GM23338 (cell line): Measurements from ENCODE around the gene DDX24. TPM values are rescaled to one million over a fixed set of nuclear protein-coding genes. Genes with fewer than 3 reads are reported as not detected.

Experiments used
- ATAC-seq: fragments of 200-7000 bp; cut with Tn5 transposase; 3 replicates; pipeline ENCODE4 v1.9.1; 2020
- DNase-seq: peaks from one replicate; pipeline ENCODE4 v3.0.0-alpha.2; 2015; ENCODE audit warnings: low spot score
- H2AFZ ChIP-seq: fragments of 200-600 bp; sonication (generic); 2 replicates; pipeline ENCODE4 v1.8.0; 2016; ENCODE audit warnings: antibody characterized with exemption, mild to moderate bottlenecking, moderate library complexity
- H3F3A ChIP-seq: fragments of 200-600 bp; sonication (generic); replicated peaks from 2 replicates; pipeline ENCODE4 v1.8.0; 2017; ENCODE audit warnings: antibody characterized with exemption, mixed run types, low read depth
- H3K27ac ChIP-seq: fragments of 200-600 bp; sonication (generic); 2 replicates; pipeline ENCODE4 v1.6.1; 2016; ENCODE audit warnings: low read depth
- H3K27me3 ChIP-seq: fragments of 200-600 bp; sonication (generic); 2 replicates; pipeline ENCODE4 v1.8.0; 2016; ENCODE audit warnings: mild to moderate bottlenecking, mixed run types, moderate library complexity; ENCODE audit not compliant: insufficient read depth
- H3K36me3 ChIP-seq: fragments of 200-600 bp; sonication (generic); 2 replicates; pipeline ENCODE4 v1.8.0; 2016; ENCODE audit warnings: mild to moderate bottlenecking; ENCODE audit not compliant: insufficient read depth
- H3K4me1 ChIP-seq: fragments of 200-600 bp; sonication (generic); 2 replicates; pipeline ENCODE4 v1.8.0; 2016; ENCODE audit warnings: mild to moderate bottlenecking, moderate library complexity; ENCODE audit not compliant: insufficient read depth
- H3K4me2 ChIP-seq: fragments of 200-600 bp; sonication (generic); 2 replicates; pipeline ENCODE4 v1.7.1; 2017; ENCODE audit warnings: mixed run types
- H3K4me3 ChIP-seq: fragments of 200-600 bp; sonication (generic); 2 replicates; pipeline ENCODE4 v1.6.1; 2016; ENCODE audit warnings: mixed run types
- H3K79me2 ChIP-seq: fragments of 200-600 bp; sonication (generic); replicated peaks from 2 replicates; pipeline ENCODE4 v1.8.0; 2017; ENCODE audit warnings: mild to moderate bottlenecking; ENCODE audit not compliant: insufficient read depth
- H3K9me2 ChIP-seq: fragments of 200-600 bp; sonication (generic); 2 replicates; pipeline ENCODE4 v1.8.0; 2017; ENCODE audit not compliant: insufficient read depth
- H4K20me1 ChIP-seq: fragments of 200-600 bp; sonication (generic); replicated peaks from 2 replicates; pipeline ENCODE4 v1.8.0; 2017; ENCODE audit warnings: mild to moderate bottlenecking; ENCODE audit not compliant: insufficient read depth
- H3K27ac Mint-ChIP-seq: 2 replicates; pipeline ENCODE4 v1.8.0; 2020; ENCODE audit warnings: inconsistent platforms, mild to moderate bottlenecking, moderate library complexity, mixed read lengths
- H3K27me3 Mint-ChIP-seq: 3 replicates; pipeline ENCODE4 v1.8.0; 2022; ENCODE audit warnings: low read depth, mild to moderate bottlenecking, moderate library complexity, mixed read lengths, inconsistent platforms; ENCODE audit not compliant: insufficient read depth, poor library complexity
- H3K36me3 Mint-ChIP-seq: 3 replicates; pipeline ENCODE4 v1.8.0; 2021; ENCODE audit warnings: low read depth, mild to moderate bottlenecking, inconsistent platforms, moderate library complexity, mixed read lengths
- H3K4me1 Mint-ChIP-seq: 3 replicates; pipeline ENCODE4 v1.8.0; 2020; ENCODE audit warnings: mild to moderate bottlenecking, inconsistent platforms, mixed read lengths
- H3K4me3 Mint-ChIP-seq: 3 replicates; pipeline ENCODE4 v1.8.0; 2021; ENCODE audit warnings: moderate library complexity, mild to moderate bottlenecking, inconsistent platforms, mixed read lengths
- H3K9me3 Mint-ChIP-seq: 3 replicates; pipeline ENCODE4 v1.8.0; 2020; ENCODE audit warnings: moderate library complexity, mild to moderate bottlenecking, inconsistent platforms, mixed read lengths
- CTCF ChIP-seq, 2 experiments: fragments of 200-600 bp in 1 of 2; sonication (generic) in 1 of 2; conservative IDR thresholded peaks; 2 replicates each; pipeline versions ENCODE4 v1.5.1 to v1.6.1; 2016 to 2017; ENCODE audit warnings: antibody characterized with exemption in 2 of 2, low read depth in 2 of 2, mild to moderate bottlenecking in 2 of 2, moderate library complexity in 1 of 2
- ETS1 ChIP-seq: IDR thresholded peaks from 2 replicates; pipeline ENCODE4 v1.6.1; 2016; ENCODE audit warnings: antibody characterized with exemption
- EZH2 ChIP-seq: fragments of 200-600 bp; sonication (generic); IDR thresholded peaks from one replicate; pipeline ENCODE4 v1.8.0; 2017; ENCODE audit warnings: antibody characterized with exemption, mild to moderate bottlenecking, low read depth; ENCODE audit not compliant: unreplicated experiment
- EZH2phosphoT487 ChIP-seq: fragments of 200-600 bp; sonication (generic); IDR thresholded peaks from one replicate; pipeline ENCODE4 v1.8.1; 2018; ENCODE audit warnings: antibody characterized with exemption; ENCODE audit not compliant: unreplicated experiment
- JUNB ChIP-seq: IDR thresholded peaks from one replicate; pipeline ENCODE4 v1.6.1; 2016; ENCODE audit warnings: antibody characterized with exemption; ENCODE audit not compliant: unreplicated experiment
- NANOG ChIP-seq: IDR thresholded peaks from 2 replicates; pipeline ENCODE4 v1.6.1; 2016; ENCODE audit warnings: antibody characterized with exemption, borderline replicate concordance
- POLR2AphosphoS5 ChIP-seq: IDR thresholded peaks from 2 replicates; pipeline ENCODE4 v1.6.1; 2016; ENCODE audit warnings: antibody characterized with exemption, low read depth
- REST ChIP-seq: IDR thresholded peaks from one replicate; pipeline ENCODE4 v1.6.1; 2018; ENCODE audit warnings: antibody characterized with exemption; ENCODE audit not compliant: unreplicated experiment
- STAT1 ChIP-seq: IDR thresholded peaks from one replicate; pipeline ENCODE4 v1.6.1; 2016; ENCODE audit warnings: antibody characterized with exemption; ENCODE audit not compliant: unreplicated experiment
- ZNF114 ChIP-seq: fragments of 250-450 bp; sonication (Bioruptor Pico); IDR thresholded peaks from 2 replicates; pipeline ENCODE4 v1.5.0; 2020; ENCODE audit warnings: mild to moderate bottlenecking, moderate library complexity
- ZNF331 ChIP-seq: fragments of 250-450 bp; sonication (Bioruptor Pico); IDR thresholded peaks from 2 replicates; pipeline ENCODE4 v1.5.0; 2020; ENCODE audit warnings: low read depth, mild to moderate bottlenecking, moderate library complexity
- polyA plus RNA-seq: library from polyadenylated mRNA; unstranded; fragments of >200 nt; fragmentation: Nextera tagmentation; extraction: Ambion mirVana; gene quantifications from 2 replicates; pipeline ENCODE4 v1.2.1, GENCODE V29; 2016
- total RNA-seq: library from RNA; depleted of rRNA; stranded (reverse); fragments of >200 nt; shearing (Covaris generic); gene quantifications from 2 replicates; pipeline ENCODE4 v1.2.3, GENCODE V29; 2014

DDX24 gene
- total and polyA plus RNA-seq, 2 experiments from 2014 or later, result 150 to 265 TPM

GRCh38 chr14:94077111-94077821 is 3.7 kb downstream of the DDX24 start:
- H3K4me2 ChIP-seq, result no peak overlapping the region
- no peak overlapping the region for H3K4me3 Mint-ChIP-seq

GRCh38 chr14:94075008-94075407 is 6.0 kb downstream of the DDX24 start:
- Histone ChIP-seq H3F3A (no peaks in the 10 kb centered on the region), H3K27ac (no peak overlapping the region)
- peaks cover 39% of the 10 kb centered on the region for H3K9me3 Mint-ChIP-seq
- TF ChIP-seq EZH2phosphoT487 (no peak), NANOG (no peak), STAT1 (no peak), JUNB (no peak), ETS1 (no peak), ZNF114 (no peak), ZNF331 (CRISPR knock-in tag) (no peak), REST (no peak), EZH2 (no peak), POLR2AphosphoS5 (no peak), CTCF (conservative IDR thresholded peaks at IDR 0.05; ENCODE audit: low read depth in 2 of 2) (no peak)

More at GRCh38 chr14:94077111-94077821, 3.7 kb downstream of the DDX24 start:
- Histone ChIP-seq H3K4me1 (peaks cover 16% of the 10 kb centered on the region), H4K20me1 (peaks cover 41% of the 10 kb centered on the region), H3K36me3 (peaks cover 24% of the 10 kb centered on the region; the same call in 1 of the 2 replicates), H3K27ac (no peak overlapping the region), H3K9me2 (no peaks in the 10 kb centered on the region), H2AFZ (no peak overlapping the region), H3K4me3 (no peak overlapping the region), H3K27me3 (no peaks in the 10 kb centered on the region), H3K79me2 (peaks cover 93% of the 10 kb centered on the region), H3F3A (no peaks in the 10 kb centered on the region)
- Mint-ChIP-seq H3K4me1 (peaks cover 23% of the 10 kb centered on the region), H3K36me3 (peaks cover 63% of the 10 kb centered on the region), H3K27ac (no peak overlapping the region), H3K9me3 (peaks cover 20% of the 10 kb centered on the region), H3K27me3 (peaks cover 2% of the 10 kb centered on the region)
- ATAC-seq (no peak), DNase-seq (no peak)
- TF ChIP-seq ETS1 (no peak), EZH2 (no peak), ZNF114 (no peak), ZNF331 (CRISPR knock-in tag) (no peak)

More at GRCh38 chr14:94075008-94075407, 6.0 kb downstream of the DDX24 start:
- no peak overlapping the region for H3K4me3 ChIP-seq
- H3K79me2 ChIP-seq, result peaks cover 100% of the 10 kb centered on the region
- no peak overlapping the region for H3K4me3 Mint-ChIP-seq
- H3K4me1 Mint-ChIP-seq, result peaks cover 17% of the 10 kb centered on the region
- no peak overlapping the region for H3K27ac Mint-ChIP-seq
- H3K27me3 Mint-ChIP-seq, result peaks cover under 1% of the 10 kb centered on the region
- peaks cover 43% of the 10 kb centered on the region for H4K20me1 ChIP-seq
- no peak overlapping the region for H3K4me2 ChIP-seq
- DNase-seq, result no peak
- H3K36me3 Mint-ChIP-seq, result peaks cover 83% of the 10 kb centered on the region
- no peak overlapping the region for H2AFZ ChIP-seq
- ATAC-seq, result no peak
- H3K9me2 ChIP-seq, result no peaks in the 10 kb centered on the region
- H3K27me3 ChIP-seq, result no peaks in the 10 kb centered on the region
- H3K36me3 ChIP-seq, result peaks cover 24% of the 10 kb centered on the region; the same call in 1 of the 2 replicates
- peaks cover 7% of the 10 kb centered on the region for H3K4me1 ChIP-seq
